BLaER1 (cell line): ENCODE results near the gene EDN1.

Source experiments
- H3K27ac ChIP-seq: shearing (Covaris generic); formaldehyde crosslinking; 2 replicates; pipeline ENCODE4 v1.8.1; 2022
- H3K27me3 ChIP-seq: shearing (Covaris generic); formaldehyde crosslinking; 2 replicates; pipeline ENCODE4 v1.8.1; 2022
- H3K36me3 ChIP-seq: shearing (Covaris generic); formaldehyde crosslinking; 2 replicates; pipeline ENCODE4 v1.8.1; 2022
- H3K4me1 ChIP-seq: shearing (Covaris generic); formaldehyde crosslinking; 2 replicates; pipeline ENCODE4 v1.8.1; 2022
- H3K4me2 ChIP-seq: shearing (Covaris generic); formaldehyde crosslinking; 2 replicates; pipeline ENCODE4 v1.8.1; 2022
- H3K4me3 ChIP-seq: shearing (Covaris generic); formaldehyde crosslinking; 2 replicates; pipeline ENCODE4 v1.8.1; 2022
- H3K9ac ChIP-seq: shearing (Covaris generic); formaldehyde crosslinking; 2 replicates; pipeline ENCODE4 v1.8.1; 2022
- H3K9me3 ChIP-seq: shearing (Covaris generic); formaldehyde crosslinking; 2 replicates; pipeline ENCODE4 v1.8.1; 2022
- H4K20me1 ChIP-seq: shearing (Covaris generic); formaldehyde crosslinking; 2 replicates; pipeline ENCODE4 v1.8.1; 2022
- Cebpa-rat ChIP-seq: shearing (Covaris generic); IDR thresholded peaks from 2 replicates; pipeline ENCODE4 v1.8.1; 2022

The EDN1 gene

DNA sequence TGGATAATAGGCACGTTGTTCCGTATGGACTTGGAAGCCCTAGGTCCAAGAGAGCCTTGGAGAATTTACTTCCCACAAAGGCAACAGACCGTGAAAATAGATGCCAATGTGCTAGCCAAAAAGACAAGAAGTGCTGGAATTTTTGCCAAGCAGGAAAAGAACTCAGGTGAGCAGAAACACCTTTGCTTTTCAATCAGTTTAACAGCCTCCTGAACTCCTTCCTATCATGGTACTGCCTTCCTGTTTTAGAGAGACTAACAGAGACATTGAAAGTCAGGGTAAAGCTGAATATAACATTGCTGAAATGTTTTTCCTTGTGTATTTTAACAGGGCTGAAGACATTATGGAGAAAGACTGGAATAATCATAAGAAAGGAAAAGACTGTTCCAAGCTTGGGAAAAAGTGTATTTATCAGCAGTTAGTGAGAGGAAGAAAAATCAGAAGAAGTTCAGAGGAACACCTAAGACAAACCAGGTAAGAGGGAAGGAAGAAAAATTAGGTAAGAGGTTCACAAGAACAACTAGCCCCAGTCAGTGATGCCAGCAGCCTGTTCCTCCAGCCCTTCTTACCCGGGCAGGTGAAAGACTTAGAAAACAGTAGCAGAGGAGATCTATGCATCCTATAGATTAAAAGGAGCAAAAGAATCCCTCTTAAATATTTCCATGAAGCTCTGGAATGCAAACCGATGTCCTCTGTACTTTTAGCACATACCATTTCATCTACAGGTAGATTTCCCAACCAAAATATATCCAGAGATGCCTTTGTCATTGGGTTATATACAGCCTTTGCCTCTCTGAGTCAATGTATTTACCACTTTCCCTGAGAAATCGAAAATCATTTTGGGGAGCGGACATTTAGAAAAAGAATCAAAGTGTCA lies 4.0 kb downstream of the EDN1 start:
- H3K4me1 ChIP-seq, result peaks cover 11% of the 10 kb centered on the region; the same call in 1 of the 2 replicates
- no peaks in the 10 kb centered on the region for H3K36me3 ChIP-seq
- no peak overlapping the region for H3K27ac ChIP-seq
- no peaks in the 10 kb centered on the region for H3K9me3 ChIP-seq
- H3K4me2 ChIP-seq, result no peak overlapping the region
- no peak for TF ChIP-seq Cebpa-rat
- no peak overlapping the region for H3K9ac ChIP-seq
- peaks cover 31% of the 10 kb centered on the region for H3K27me3 ChIP-seq
- no peak overlapping the region for H3K4me3 ChIP-seq
- H4K20me1 ChIP-seq, result no peaks in the 10 kb centered on the region

DNA sequence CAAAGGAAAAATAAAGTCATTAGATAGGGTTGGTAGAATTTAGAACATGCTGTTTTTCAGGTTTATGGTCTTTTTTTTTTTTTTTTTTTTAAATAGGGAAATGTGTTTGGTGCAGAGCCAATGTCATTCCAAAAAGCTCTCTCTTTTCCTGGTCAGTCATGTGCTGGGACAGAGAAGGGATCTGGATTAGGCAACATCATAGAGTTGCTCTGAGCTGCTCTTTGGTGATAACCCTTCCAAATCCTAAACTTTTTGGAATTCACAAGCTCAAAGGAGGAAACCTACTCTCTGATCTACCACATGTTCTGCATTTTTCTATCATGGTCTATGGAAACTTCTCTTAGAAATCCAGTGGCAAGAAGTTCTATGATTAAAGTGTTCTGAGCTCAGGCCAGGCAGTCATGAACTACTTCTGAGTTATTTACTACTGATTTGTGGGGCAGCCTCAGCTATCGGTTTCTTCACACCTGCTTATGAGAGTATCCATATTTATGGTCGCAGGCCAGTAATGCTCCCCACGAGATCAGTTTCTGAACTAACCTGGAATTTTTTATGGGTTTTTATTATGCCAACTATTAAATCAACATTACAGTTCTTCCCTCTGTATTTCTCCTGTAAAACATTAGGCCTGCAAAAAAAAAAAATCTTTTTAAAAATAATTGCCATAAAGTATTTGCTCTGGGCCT lies 4.8 kb downstream of the EDN1 start:
- H3K36me3 ChIP-seq, result no peaks in the 10 kb centered on the region
- H3K4me2 ChIP-seq, result no peak overlapping the region
- no peak overlapping the region for H3K4me3 ChIP-seq
- TF ChIP-seq Cebpa-rat, result no peak
- H3K9ac ChIP-seq, result no peak overlapping the region
- no peaks in the 10 kb centered on the region for H4K20me1 ChIP-seq
- H3K9me3 ChIP-seq, result no peaks in the 10 kb centered on the region
- peaks cover 5% of the 10 kb centered on the region; the same call in 1 of the 2 replicates for H3K4me1 ChIP-seq
- peaks cover 23% of the 10 kb centered on the region for H3K27me3 ChIP-seq
- H3K27ac ChIP-seq, result no peak overlapping the region

- H3K27ac ChIP-seq, result no peak overlapping the region
- H3K4me2 ChIP-seq, result no peak overlapping the region
- H3K36me3 ChIP-seq, result no peaks in the 10 kb centered on the region
Observed at GRCh38 chr6:12295558-12296254, 5.5 kb downstream of the EDN1 start.

DNA sequence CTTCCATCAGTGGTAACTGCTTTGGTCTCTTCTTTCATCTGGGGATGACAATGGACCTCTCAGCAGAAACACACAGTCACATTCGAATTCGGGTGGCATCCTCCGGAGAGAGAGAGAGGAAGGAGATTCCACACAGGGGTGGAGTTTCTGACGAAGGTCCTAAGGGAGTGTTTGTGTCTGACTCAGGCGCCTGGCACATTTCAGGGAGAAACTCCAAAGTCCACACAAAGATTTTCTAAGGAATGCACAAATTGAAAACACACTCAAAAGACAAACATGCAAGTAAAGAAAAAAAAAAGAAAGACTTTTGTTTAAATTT lies 6.1 kb downstream of the EDN1 start:
- Histone ChIP-seq H3K36me3 (no peaks in the 10 kb centered on the region), H3K4me2 (no peak overlapping the region), H3K4me1 (no peaks in the 10 kb centered on the region), H3K9ac (no peak overlapping the region), H3K27me3 (peaks cover 11% of the 10 kb centered on the region), H4K20me1 (no peaks in the 10 kb centered on the region), H3K4me3 (no peak overlapping the region), H3K9me3 (no peaks in the 10 kb centered on the region), H3K27ac (no peak overlapping the region)
- TF ChIP-seq Cebpa-rat, result no peak

More at GRCh38 chr6:12295558-12296254, 5.5 kb downstream of the EDN1 start:
- Histone ChIP-seq H4K20me1 (no peaks in the 10 kb centered on the region), H3K9me3 (no peaks in the 10 kb centered on the region), H3K9ac (no peak overlapping the region), H3K4me1 (no peaks in the 10 kb centered on the region), H3K4me3 (no peak overlapping the region), H3K27me3 (peaks cover 16% of the 10 kb centered on the region)
- TF ChIP-seq Cebpa-rat, result no peak

GRCh38 chr6:12296604-12297003 lies 6.4 kb downstream of the EDN1 start:
- no peaks in the 10 kb centered on the region for H3K36me3 ChIP-seq
- H3K27ac ChIP-seq, result no peak overlapping the region
- no peaks in the 10 kb centered on the region for H3K9me3 ChIP-seq
- H3K4me1 ChIP-seq, result no peaks in the 10 kb centered on the region
- H3K4me3 ChIP-seq, result no peak overlapping the region
- H3K9ac ChIP-seq, result no peak overlapping the region
- H3K27me3 ChIP-seq, result peaks cover 7% of the 10 kb centered on the region
- H3K4me2 ChIP-seq, result no peak overlapping the region
- TF ChIP-seq Cebpa-rat, result no peak
- no peaks in the 10 kb centered on the region for H4K20me1 ChIP-seq

- H3K9ac ChIP-seq, result no peak overlapping the region
- no peak overlapping the region for H3K4me2 ChIP-seq
- no peaks in the 10 kb centered on the region for H4K20me1 ChIP-seq
- TF ChIP-seq Cebpa-rat, result no peak
- H3K9me3 ChIP-seq, result no peaks in the 10 kb centered on the region
- H3K4me1 ChIP-seq, result no peaks in the 10 kb centered on the region
- no peaks in the 10 kb centered on the region for H3K27me3 ChIP-seq
- no peak overlapping the region for H3K27ac ChIP-seq
- H3K4me3 ChIP-seq, result no peak overlapping the region
- no peaks in the 10 kb centered on the region for H3K36me3 ChIP-seq
Observed at GRCh38 chr6:12297363-12298016, 7.3 kb downstream of the EDN1 start.

- no peaks in the 10 kb centered on the region for H3K36me3 ChIP-seq
- H3K27me3 ChIP-seq, result no peaks in the 10 kb centered on the region
- no peak overlapping the region for H3K27ac ChIP-seq
Observed at GRCh38 chr6:12298017-12298978, 8.1 kb downstream of the EDN1 start.

DNA sequence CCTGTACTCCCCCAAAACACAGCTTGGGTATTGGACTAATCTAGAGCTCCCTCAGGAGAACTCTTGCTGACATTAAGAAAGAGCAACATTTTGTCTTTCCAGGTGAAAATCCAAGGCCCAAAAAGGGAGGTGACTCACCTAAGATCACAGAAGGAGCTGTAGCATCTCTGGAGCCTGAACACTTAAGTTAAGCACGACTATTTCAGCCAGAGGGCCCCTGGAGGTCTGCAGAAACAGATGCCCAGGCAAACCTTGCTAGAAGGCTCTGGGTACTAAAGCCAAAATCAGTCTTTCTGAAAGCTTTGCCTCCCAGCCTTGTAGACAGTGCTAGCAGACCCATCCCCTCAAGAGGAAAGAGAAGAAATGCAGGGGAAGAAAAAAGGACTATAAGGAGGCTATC lies 8.8 kb downstream of the EDN1 start:
- H3K4me1 ChIP-seq, result no peaks in the 10 kb centered on the region
- no peaks in the 10 kb centered on the region for H3K27me3 ChIP-seq
- H3K9me3 ChIP-seq, result no peaks in the 10 kb centered on the region
- no peak for TF ChIP-seq Cebpa-rat
- no peak overlapping the region for H3K4me3 ChIP-seq
- no peak overlapping the region for H3K27ac ChIP-seq
- no peaks in the 10 kb centered on the region for H4K20me1 ChIP-seq
- H3K9ac ChIP-seq, result no peak overlapping the region
- no peak overlapping the region for H3K4me2 ChIP-seq
- no peaks in the 10 kb centered on the region for H3K36me3 ChIP-seq

More at GRCh38 chr6:12298017-12298978, 8.1 kb downstream of the EDN1 start:
- H3K4me3 ChIP-seq, result no peak overlapping the region
- TF ChIP-seq Cebpa-rat, result no peak
- H3K4me2 ChIP-seq, result no peak overlapping the region
- H3K4me1 ChIP-seq, result no peaks in the 10 kb centered on the region
- no peak overlapping the region for H3K9ac ChIP-seq
- H3K9me3 ChIP-seq, result no peaks in the 10 kb centered on the region
- no peaks in the 10 kb centered on the region for H4K20me1 ChIP-seq

GRCh38 chr6:12301018-12301417 lies 10.9 kb downstream of the EDN1 start:
- H3K4me3 ChIP-seq, result no peak overlapping the region
- no peaks in the 10 kb centered on the region for H3K36me3 ChIP-seq
- H3K4me1 ChIP-seq, result no peaks in the 10 kb centered on the region
- no peaks in the 10 kb centered on the region for H3K27me3 ChIP-seq
- H3K4me2 ChIP-seq, result no peak overlapping the region
- no peak overlapping the region for H3K27ac ChIP-seq
- H4K20me1 ChIP-seq, result no peaks in the 10 kb centered on the region
- H3K9ac ChIP-seq, result no peak overlapping the region
- no peaks in the 10 kb centered on the region for H3K9me3 ChIP-seq
- no peak for TF ChIP-seq Cebpa-rat
